GM18951 (cell line): ENCODE results near the gene ELFN1.

ENCODE experiments used
- POLR2A ChIP-seq: IDR thresholded peaks from 4 replicates; pipeline ENCODE4 v1.6.1; 2011; ENCODE audit warnings: mild to moderate bottlenecking; ENCODE audit not compliant: insufficient read length, insufficient read depth; ENCODE audit errors: extremely low read depth
- in situ Hi-C: fragments of 300-500 bp; cut with MboI; formaldehyde crosslinking; loops from one replicate; pipeline ENCODE4 v1.12.0; 2022; ENCODE audit warnings: low sequenced_read_pairs, mixed read lengths, inconsistent platforms; ENCODE audit not compliant: unreplicated experiment

ELFN1 gene

DNA sequence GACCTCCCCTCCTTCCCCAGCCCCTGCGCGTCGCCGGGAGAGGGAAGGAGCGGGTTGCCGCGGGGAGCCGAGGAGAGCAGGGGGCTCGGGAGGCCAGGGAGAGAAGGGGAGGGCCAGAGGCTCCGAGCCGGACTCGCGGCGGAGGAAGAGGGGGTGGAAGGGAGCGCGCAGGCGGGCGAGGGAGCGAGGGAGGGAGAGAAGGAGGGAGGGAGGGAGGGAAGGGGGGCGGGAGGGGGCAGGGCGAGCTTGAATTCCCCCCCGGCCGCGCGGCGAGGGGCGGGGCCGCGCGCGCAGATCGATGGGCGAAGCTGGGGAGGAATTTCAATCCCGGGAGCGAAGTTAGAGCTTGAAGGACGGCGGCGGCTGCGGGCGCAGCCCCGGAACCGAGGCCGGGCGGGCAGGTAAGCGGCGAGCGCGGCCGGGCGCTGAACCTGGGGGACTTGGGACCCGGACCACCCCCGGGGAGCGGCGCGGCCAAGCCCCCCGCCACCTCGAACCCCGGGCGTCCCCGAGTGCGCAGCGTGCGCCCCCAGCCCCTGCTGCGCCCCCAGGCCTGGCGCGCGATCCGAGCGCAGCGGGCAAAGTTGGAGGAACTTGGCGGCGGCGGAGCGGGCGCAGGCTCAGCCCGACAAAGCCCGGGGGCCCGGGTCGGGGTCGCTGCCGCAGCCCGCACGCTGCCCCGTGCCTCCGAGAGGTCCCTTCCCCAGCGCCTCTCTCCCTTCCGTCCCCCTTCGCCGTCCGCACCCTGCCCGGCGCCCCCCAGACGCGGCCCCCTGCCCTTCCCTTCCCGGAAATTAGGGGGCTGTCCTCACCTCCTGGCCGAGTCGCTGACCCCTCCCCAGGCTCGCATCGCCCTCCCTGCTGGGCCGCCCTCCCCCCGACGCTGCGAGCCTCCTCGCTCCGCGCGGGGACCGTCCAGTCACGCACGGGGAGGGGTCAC lies at the start of gene ELFN1:
Gene ELFN1 (plus strand): TSS at position 324 of the 940 bp plus-strand sequence. CDS start 74,320 bp downstream, outside the sequence.
- in situ Hi-C loops: no loop called here
- no peak for TF ChIP-seq POLR2A

DNA sequence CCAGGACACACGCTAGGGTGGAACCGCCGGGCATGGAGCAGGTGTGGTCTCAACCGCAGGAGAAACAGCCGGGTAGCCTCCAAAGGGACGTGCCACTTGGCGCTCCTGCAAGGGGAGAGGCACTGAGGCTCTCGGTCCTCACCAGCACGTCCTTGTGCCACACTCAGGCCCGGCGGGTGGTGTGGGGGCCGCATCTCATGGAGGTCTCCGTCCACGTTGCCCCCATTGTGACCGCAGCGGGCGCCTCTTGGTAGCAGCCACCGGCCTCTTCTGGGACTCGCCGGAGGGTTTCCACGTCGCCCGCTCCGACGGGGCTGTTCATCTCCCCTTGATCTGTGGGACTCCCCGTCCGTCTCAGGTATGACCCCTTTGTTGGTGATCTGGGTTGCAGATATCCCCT lies 49.2 kb upstream of the ELFN1 start:
- no peak for TF ChIP-seq POLR2A
- in situ Hi-C loops: no loop called here

DNA sequence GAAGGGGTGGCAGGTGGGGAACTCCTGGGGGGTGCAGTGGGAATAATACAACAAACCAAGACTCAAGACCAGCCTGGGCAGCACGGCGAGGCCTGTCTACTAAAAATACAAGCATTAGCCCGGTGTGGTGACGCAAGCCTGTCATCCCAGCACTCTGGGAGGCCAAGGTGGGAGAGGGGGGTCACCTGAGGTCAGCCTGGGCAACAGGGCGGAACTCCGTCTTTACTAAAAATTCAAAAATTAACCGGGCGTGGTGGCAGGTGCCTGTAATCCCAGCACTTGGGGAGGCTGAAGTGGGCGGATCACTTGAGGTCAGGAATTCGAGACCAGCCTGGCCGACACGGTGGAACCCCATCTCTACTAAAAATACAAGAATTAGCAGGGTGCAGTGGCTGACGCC lies 48.4 kb upstream of the ELFN1 start:
- no peak for TF ChIP-seq POLR2A
- in situ Hi-C loops: no loop called here

DNA sequence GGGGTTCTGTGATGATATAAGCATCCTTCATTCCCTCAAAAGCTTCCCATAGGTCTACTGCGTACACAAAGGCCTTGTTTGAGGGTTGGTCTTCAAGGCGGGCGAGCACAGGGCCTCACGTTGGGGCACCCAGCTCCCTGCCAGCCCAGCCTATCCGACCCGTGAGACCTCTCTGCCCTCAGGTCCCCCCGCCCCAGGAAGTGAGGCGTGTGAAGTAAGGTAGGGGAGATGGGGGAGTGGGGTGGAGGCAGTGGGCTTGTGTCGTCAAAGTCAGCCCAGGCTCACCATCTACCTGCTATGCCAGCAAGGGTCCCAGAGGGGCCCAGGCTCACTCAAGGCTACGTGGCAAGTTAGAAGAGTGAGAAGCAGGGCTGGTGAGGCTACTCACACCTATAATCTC lies 47.6 kb upstream of the ELFN1 start:
- in situ Hi-C loops: no loop called here
- TF ChIP-seq POLR2A: no peak

DNA sequence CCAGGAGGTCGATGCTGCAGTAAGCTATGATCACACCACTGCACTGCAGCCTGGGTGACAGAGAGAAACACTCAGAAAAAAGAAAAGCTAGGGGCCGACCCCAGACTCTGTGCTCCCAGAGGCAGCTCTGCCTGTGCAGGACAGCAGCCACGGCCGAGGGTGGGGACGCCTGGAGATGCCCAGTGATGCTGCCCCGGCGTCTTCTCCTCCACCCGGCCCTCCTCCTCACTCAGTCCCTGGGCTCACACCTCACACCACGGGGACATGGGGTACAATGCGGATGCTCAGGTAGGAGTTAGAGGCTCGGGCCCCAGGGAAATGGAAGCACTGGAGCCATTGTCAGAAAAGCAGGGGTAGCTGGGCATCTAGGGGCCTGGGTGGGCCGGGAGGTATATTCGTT lies 46.3 kb upstream of the ELFN1 start:
- in situ Hi-C loops: no loop called here
- TF ChIP-seq POLR2A: no peak

DNA sequence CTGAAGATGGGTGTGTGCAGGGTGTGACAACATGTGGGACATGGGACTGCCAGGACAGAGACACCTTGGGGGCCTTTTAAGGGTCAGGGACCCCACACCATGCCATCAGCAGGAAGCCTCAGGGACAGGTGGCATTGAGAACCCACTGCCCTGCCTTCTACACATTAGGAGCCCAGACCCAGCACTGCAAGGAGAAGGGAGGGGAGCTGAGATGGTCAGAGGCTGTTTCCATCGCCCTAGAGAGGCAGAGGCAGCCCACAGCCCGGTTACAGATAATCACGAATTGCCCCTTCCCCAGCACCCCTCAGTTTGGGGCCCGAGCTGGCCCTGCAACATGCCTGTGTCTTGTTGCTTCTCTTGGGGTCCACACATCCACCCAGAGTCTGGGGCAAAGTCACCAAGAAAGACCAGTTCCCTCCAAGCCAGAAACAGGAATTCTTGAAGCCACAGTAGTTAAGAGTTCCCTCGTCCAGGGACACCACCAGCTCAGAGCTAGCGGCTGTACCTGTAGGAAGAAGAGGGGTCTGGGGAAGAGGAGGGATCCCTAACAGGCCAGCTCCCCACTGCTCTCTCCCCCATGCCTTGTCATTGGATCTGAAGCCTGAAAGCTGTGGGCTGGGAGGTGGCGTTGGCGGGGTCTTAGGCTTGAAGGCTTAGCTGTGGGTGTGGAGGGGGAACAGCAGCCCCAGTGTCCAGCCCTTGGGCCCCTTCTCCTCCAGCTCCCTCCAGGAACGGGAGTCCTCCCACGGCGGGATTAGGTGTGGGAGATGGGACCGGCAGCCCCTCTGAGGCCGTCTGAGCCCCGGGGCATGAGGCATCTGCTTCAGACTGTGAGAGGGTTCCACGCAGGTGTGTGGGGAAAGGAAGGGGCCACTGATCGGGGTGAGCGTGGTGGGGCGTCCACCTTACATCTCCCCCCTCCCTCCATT lies 44.8 kb upstream of the ELFN1 start:
- in situ Hi-C loops: no loop called here
- TF ChIP-seq POLR2A: no peak

DNA sequence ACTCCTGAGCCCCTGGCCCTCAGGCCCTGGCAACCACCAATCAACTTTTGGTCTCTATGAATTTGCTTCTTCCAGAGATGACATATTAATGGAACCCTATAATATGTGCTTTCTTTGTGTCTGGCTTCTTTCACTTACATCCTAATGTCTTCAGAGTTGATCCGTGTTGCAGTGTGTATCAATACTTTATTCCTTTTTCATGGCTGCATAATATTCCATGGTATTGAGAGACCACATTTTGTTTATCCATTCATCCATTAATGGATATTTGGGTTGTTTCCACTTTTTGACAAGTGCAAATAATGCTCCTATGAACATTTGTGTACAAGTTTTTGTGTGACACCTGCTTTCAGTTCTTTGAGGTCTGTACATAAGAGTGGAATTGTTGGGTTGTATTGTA lies 43.3 kb upstream of the ELFN1 start:
- TF ChIP-seq POLR2A: no peak
- in situ Hi-C loops: no loop called here

DNA sequence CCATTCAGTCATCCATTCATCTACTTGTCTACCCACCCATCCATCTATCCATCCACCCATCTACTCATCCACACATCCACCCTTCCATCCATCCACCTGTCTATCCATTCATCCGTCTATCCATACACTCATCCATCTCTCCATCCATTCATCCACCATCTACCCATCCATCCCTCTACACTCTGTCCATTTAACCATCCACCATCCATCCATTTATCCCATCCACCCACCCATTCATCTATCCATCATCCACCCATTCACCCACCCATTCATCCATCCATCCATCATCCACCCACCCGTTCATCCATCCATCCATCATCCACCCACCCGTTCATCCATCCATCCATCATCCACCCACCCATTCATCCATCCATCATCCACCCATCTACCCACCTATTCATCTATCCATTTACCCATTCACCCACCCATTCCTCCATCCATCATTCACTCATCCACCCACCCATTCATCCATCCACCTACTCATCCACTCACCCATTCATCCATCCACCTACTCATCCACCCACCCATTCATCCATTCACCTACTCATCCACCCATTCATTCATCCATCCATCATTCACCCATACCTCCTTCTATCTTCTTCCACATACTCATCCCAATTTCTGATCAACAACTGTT lies 39.3 kb upstream of the ELFN1 start:
- in situ Hi-C loops: no loop called here
- TF ChIP-seq POLR2A: no peak

DNA sequence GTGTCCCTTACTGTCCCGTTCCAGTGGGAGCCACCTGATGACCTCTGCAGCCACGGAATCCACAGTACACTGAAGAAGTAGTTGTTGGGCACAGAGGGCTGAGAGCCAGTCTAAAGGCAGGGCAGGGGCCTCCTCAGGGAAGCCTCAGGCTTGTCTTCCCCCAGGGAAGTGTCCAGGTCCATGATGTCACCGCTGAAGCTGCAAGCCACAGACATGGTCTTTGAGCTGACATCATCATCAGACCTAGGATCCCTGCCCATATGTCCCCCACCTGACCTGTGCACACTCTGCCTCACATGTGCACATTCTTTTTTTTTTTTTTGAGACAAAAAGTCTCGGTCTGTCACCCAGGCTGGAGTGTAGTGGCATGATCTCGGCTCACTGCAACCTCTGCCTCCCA lies 38.4 kb upstream of the ELFN1 start:
- no peak for TF ChIP-seq POLR2A
- in situ Hi-C loops: no loop called here

DNA sequence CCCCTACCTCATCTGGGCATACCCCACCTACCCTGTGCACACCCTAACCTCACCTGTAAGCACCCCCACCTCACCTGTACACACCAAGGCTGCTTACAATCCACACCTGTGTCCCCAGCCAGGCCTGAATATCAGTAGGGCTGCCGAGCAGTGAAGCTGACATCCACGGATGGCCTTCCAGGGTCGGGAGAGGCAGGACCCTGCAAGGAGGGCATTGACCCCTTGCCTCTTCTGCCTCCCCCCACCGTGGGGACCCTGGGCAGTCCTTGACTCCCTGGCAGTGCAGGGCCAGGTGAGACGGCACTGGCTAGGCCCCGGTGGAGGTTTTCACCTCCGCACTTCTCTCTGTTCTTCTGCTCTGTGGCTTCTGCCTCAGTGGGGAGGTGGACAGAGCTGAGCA lies 37.6 kb upstream of the ELFN1 start:
- in situ Hi-C loops: no loop called here
- no peak for TF ChIP-seq POLR2A

DNA sequence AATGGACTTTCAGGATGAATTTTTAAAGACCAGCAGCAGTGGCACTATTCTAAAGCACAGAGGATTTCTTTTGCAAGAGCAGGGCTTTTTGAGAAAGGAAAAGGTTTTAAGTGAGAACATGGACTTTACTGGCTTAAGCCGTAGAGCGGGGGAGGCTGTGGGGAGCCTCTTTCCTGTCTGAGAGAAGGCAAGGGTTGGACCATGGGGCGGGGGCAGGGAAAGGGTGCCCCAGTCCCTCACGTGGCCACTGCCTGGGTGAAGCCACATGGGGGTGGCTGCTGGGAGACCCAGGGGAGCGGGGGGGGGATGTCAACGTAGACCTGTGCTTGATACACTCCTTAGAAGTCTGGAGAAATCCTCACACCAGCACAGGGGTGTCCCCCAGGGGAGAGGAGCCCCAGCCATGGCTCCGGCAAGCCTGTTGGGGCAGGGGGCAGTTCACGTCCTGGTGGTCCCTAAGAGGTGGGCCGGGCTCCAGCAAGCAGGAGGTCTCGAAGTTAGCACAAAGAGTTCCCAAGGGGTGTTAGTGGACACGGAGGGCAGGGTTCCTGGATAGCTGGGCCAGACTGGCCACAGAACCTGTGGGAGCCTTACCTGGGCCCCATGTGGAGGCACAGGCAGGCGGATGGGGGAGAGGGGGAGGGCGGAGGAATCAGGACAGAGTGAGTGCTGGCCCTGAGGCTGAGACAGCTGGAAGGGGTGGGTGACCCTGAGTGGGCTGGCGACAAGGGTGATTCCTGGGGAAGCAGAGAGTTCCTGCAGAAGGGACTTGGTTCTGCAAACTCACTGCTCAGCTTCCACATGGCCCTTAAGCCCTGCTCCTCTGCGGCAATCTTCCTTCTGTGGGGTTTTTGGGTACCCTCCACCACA lies 36.9 kb upstream of the ELFN1 start:
- TF ChIP-seq POLR2A: no peak
- in situ Hi-C loops: no loop called here

DNA sequence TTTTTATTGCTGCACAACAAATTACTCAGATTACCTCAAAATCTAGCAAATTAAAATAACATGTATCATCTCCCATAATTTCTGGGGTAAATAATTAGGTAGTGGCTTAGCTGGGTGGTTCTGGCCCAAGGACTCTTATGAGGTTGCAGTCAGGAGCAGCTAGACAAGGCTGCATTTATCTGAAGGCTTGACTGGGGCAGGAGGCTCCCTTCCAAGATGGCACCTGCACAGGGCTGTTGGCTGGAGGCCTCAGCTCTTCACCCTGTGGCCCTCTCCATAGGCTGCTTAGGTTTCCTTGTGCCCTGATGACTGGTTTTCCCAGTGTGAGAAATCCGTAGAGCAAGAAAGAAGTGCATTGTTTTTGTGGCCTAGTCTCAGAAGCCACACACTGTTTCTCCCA lies 34.7 kb upstream of the ELFN1 start:
- TF ChIP-seq POLR2A: no peak
- in situ Hi-C loops: no loop called here
